Measurements from ENCODE around the gene ANO9. TPM values are rescaled to one million over a fixed set of nuclear protein-coding genes. Genes with fewer than 3 reads are reported as not detected.

The ANO9 gene
- total RNA-seq, 1 donor from 2014 or later = 21.6 TPM

- Histone ChIP-seq H3K27ac (no peak overlapping the region), H3K9me3 (no peaks in the 10 kb centered on the region), H3K4me1 (no peaks in the 10 kb centered on the region), H3K27me3 (ENCODE audit: low read depth) (no peaks in the 10 kb centered on the region), H3K36me3 (peaks cover 50% of the 10 kb centered on the region), H3K4me3 (no peak overlapping the region)
- intact Hi-C loops (cut with DNase I) = no loop called here
- ATAC-seq = no peak
- DNase-seq = no peak
- no peak for TF ChIP-seq CTCF (IDR thresholded peaks at IDR 0.05)
Measured at GRCh38 chr11:489610-490185, 47.9 kb upstream of the ANO9 start.

DNA sequence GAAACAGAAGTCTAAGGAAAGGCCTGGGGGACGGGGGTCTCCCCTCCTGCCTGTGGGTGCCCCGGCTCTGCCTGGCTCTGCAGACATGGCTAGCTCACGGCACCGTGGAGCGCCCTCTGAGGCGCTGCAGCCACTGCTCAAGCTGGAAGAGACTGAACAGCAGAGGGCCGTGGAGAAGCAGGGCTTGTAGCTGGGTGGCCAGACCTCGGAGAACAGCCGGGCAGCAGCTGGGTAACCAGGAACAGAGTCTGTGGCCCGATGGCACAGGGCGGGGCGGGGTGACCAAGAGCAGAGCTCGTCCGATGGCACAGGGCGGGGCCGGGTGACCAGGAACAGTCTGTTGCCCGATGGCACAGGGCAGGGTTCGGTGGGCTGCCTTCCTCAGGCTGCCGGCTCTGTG is 47.2 kb upstream of the ANO9 start:
- Histone ChIP-seq H3K27me3 (ENCODE audit: low read depth) (no peaks in the 10 kb centered on the region), H3K27ac (no peak overlapping the region), H3K36me3 (peaks cover 43% of the 10 kb centered on the region), H3K9me3 (no peaks in the 10 kb centered on the region), H3K4me3 (no peak overlapping the region), H3K4me1 (peaks cover under 1% of the 10 kb centered on the region)
- no peak for DNase-seq
- no peak for TF ChIP-seq CTCF (IDR thresholded peaks at IDR 0.05)
- intact Hi-C loops (cut with DNase I) = no loop called here
- no peak for ATAC-seq

GRCh38 chr11:488579-488978 is 46.8 kb upstream of the ANO9 start:
- TF ChIP-seq CTCF (IDR thresholded peaks at IDR 0.05) = no peak
- H3K36me3 ChIP-seq = peaks cover 39% of the 10 kb centered on the region
- ATAC-seq = no peak
- DNase-seq = no peak
- no peaks in the 10 kb centered on the region for H3K27me3 ChIP-seq (ENCODE audit: low read depth)
- no peak overlapping the region for H3K4me3 ChIP-seq
- intact Hi-C loops (cut with DNase I) = no loop called here
- no peaks in the 10 kb centered on the region for H3K9me3 ChIP-seq
- peaks cover 5% of the 10 kb centered on the region for H3K4me1 ChIP-seq
- H3K27ac ChIP-seq = no peak overlapping the region

GRCh38 chr11:488062-488461 is 46.3 kb upstream of the ANO9 start:
- intact Hi-C loops (cut with DNase I) = no loop called here
- DNase-seq = no peak
- peaks cover 34% of the 10 kb centered on the region for H3K36me3 ChIP-seq

GRCh38 chr11:487571-488021 is 45.8 kb upstream of the ANO9 start:
- intact Hi-C loops (cut with DNase I) = no loop called here
- no peak overlapping the region for H3K4me3 ChIP-seq
- H3K27me3 ChIP-seq (ENCODE audit: low read depth) = no peaks in the 10 kb centered on the region
- no peak overlapping the region for H3K27ac ChIP-seq
- no peaks in the 10 kb centered on the region for H3K9me3 ChIP-seq
- H3K4me1 ChIP-seq = peaks cover 6% of the 10 kb centered on the region
- peaks cover 29% of the 10 kb centered on the region for H3K36me3 ChIP-seq
- TF ChIP-seq CTCF (IDR thresholded peaks at IDR 0.05) = no peak
- DNase-seq = no peak
- no peak for ATAC-seq

More at GRCh38 chr11:488062-488461, 46.3 kb upstream of the ANO9 start:
- no peak for ATAC-seq
- TF ChIP-seq CTCF (IDR thresholded peaks at IDR 0.05) = no peak
- H3K4me3 ChIP-seq = no peak overlapping the region
- no peaks in the 10 kb centered on the region for H3K9me3 ChIP-seq
- no peak overlapping the region for H3K27ac ChIP-seq
- peaks cover 6% of the 10 kb centered on the region for H3K4me1 ChIP-seq
- no peaks in the 10 kb centered on the region for H3K27me3 ChIP-seq (ENCODE audit: low read depth)
